ENCODE data around the gene KCNQ1.

Gene KCNQ1

GRCh38 chr11:2578929-2579270, 134.1 kb downstream of the KCNQ1 start:
- DNase-seq (ENCODE audit: extremely low read depth, low read depth): no peak
- TF ChIP-seq CTCF (IDR thresholded peaks at IDR 0.05; ENCODE audit: low read depth, low read length): no peak

DNA sequence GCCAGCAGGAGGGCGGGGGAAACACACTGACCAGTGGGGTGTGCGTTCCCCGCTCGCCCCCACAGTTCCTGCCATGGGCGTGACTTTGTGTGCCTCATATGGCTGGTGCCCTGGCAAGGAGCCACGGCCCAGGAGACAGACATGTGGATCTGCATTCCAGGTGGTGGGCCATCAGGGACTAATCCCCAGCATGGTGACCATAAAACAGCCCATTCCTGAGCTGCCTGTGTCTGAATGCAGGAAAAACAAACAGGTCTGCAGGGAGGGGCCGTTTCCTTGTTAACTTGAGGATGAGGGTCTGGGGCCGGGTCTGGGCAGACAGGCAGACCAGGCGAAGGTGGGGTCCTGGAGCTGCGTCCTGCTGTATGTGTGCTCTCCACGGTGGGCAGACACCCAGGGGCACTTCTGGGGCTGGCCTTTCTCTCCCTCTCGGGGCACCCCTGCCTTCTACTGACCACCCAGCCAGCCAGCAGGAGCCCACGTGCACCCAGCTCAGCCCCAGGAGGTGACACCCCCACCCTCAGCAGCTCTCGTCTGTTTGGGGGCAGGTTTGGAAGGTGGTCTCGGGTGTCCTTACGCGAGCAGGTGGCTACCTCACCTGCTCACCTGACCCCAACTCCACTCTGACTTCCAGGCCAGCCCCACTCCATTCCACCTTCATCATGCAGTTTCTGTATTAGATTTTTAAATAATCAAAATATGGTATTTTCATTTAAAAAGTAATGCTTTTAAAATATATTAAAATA, 134.7 kb downstream of the KCNQ1 start:
- TF ChIP-seq CTCF (IDR thresholded peaks at IDR 0.05; ENCODE audit: low read depth, low read length): no peak
- DNase-seq (ENCODE audit: extremely low read depth, low read depth): no peak

DNA sequence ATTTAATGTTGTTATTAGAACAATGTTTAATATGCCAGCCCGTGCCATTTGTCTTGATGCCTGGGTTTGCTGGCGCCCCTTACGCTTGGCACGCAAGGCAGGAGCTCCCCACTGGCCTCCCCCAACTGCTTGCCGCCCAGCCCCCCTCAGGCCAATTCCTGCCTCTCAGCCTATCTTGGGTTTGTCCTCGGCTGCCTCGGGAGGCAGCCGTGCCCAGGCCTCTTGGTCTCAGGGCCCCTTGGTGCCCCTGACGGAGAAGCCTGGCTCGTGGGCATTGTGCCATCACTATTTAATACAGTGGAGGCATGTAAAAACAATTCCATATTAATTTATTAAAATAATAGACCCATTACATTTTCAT, 135.2 kb downstream of the KCNQ1 start:
- TF ChIP-seq CTCF (IDR thresholded peaks at IDR 0.05; ENCODE audit: low read depth, low read length): no peak
- no peak for DNase-seq (ENCODE audit: extremely low read depth, low read depth)

GRCh38 chr11:2580571-2581001, 135.8 kb downstream of the KCNQ1 start:
- no peak for TF ChIP-seq CTCF (IDR thresholded peaks at IDR 0.05; ENCODE audit: low read depth, low read length)
- no peak for DNase-seq (ENCODE audit: extremely low read depth, low read depth)

DNA sequence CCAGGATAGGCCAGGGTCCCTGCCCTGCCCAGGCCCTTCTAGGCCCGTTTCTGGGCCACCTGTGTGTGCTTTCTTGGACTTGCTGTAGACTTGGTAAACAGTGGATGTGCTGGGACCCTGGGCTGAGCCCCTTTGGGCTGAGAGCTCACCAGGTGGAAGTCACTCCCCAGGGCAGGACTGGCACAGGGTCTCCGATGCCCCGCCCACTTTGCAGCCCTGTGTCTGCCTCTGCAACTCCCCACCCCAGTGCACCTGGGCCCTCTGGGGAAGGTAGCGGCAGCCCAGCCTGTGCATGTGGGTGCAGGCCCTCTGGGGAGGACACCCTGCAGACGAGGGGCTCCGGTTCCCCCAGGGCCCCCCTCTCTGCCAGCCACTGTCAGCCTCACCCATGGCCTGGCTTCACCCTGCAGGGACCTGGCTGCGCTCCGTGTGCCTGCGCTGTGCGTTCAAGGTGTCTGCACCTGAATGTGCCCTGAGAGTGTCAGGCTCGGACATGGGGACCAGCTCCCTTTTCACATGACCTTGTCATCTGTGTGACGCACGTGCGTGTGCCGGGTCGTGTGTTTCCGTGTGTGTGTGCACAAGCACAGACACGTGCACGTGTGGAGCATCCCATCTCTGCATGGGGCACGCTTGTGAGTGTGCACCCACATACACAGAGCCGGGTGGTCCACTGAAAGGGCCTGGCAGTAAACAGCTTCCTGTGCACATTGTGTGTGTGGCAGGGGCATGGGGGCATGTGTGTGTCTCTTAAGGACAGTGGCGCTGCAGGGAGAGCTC, 136.5 kb downstream of the KCNQ1 start:
- no peak for DNase-seq (ENCODE audit: extremely low read depth, low read depth)
- no peak for TF ChIP-seq CTCF (IDR thresholded peaks at IDR 0.05; ENCODE audit: low read depth, low read length)

GRCh38 chr11:2581931-2582350, 137.1 kb downstream of the KCNQ1 start:
- DNase-seq (ENCODE audit: extremely low read depth, low read depth): no peak
- no peak for TF ChIP-seq CTCF (IDR thresholded peaks at IDR 0.05; ENCODE audit: low read depth, low read length)

GRCh38 chr11:2582351-2582945, 137.6 kb downstream of the KCNQ1 start:
- DNase-seq (ENCODE audit: extremely low read depth, low read depth): no peak
- TF ChIP-seq CTCF (IDR thresholded peaks at IDR 0.05; ENCODE audit: low read depth, low read length): no peak
